DMS79 (cell line): ENCODE results near the gene GAB2.
"Not testable (repeated sequence)": the region's sequence is repeated elsewhere in the genome, so short reads cannot be mapped to it uniquely, and the experiment has no call there.

Experiments
- DNase-seq: peaks from one replicate; lab custom pipeline; 2025; lab: John Stamatoyannopoulos, UW

GAB2 gene

DNA sequence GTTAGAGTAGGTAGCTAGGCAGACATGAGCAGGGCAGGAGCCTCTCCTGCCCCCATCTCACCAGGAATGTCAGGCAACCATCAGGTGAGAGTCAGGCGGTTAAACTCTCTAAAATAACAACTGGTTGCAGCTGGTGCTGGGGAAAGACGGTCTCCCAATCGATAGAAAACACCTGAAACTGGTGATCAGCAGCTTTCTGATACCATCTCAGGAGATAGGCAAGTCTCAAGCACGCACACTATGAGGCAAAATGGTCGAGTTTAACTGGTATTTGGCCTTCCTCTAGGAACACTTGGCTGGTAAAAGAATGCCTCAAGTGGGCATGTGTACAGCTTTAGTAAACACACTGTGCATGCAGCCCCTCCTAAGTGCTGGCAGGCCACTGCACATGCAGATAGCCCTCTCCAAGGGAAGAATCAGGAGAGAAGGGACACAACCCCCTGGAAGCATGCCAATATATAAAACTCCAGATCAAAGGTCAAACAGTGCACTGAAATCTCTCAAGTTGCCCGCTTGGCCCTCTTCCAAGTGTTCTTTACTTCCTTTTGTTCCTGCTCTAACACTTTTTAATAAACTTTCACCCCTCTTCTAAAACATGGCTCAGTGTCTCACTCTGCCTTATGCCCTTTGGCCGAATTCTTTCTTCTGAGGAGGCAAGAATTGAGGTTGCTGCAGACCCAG lies 140.2 kb downstream of the GAB2 start:
- peak; percentile 92 for DNase-seq

DNA sequence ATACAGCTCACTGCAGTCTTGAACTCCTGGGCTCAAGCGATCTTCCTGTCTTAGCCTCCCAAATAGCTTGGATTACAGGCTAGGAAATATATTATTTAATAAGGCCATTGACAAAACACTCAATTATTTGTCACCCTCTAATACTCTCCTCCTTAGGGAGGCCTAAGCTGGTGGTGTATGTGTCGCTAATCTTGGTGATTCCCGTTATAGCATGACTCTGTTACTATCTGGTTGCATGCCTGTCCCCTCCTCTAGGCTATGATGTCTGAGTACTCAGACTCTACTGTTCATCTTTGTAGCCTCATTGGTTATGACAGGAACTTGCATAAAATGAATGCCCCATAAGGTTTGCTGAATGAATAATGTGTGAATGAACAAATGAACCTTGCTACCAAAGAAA lies 141.3 kb downstream of the GAB2 start:
- DNase-seq = no peak

DNA sequence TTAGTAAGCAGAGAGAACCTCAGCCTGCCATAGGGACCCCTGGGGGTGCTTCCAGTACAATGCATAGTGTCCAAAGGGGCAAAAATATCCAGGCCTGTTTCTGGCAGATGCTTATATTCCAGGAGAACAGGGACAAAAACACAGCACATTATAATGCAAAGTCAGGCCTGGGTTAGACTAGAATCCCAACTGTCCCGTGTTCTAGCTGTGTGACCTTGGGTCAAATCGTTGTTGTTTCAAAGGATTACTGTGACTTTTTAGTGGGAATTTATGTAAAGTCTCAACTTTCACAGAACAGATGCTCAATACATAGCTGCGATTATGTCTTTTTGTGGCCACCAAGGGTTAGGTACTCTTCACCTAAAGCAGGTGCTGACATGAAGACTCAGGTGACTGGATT lies 142.9 kb downstream of the GAB2 start:
- DNase-seq = peak; percentile 38

DNA sequence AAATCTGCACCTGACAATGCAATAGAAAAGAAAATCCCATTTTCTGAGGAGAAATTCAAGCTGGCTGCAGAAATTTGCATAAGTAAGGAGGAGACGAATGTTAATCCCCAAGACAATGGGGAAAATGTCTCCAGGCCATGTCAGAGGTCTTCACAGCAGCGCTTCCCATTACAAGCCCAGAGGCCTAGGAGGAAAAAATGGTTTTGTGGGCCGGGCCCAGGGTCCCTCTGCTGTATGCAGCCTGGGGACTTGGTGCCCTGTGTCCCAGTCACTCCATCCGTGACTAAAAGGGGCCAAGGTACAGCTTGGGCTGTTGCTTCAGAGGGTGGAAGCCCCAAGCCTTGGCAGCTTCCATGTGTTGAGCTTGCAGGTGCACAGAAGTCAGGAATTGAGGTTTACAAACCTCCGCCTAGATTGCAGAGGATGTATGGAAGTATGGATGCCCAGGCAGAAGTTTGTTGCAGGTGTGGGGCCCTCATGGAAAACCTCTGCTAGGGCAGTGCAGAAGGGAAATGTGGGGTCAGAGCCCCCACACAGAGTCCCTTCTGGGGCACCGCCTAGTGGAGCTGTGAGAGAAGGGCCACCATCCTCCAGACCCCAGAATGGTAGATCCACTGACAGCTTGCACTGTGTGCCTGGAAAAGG lies 144.9 kb downstream of the GAB2 start:
- DNase-seq = not testable (repeated sequence)

DNA sequence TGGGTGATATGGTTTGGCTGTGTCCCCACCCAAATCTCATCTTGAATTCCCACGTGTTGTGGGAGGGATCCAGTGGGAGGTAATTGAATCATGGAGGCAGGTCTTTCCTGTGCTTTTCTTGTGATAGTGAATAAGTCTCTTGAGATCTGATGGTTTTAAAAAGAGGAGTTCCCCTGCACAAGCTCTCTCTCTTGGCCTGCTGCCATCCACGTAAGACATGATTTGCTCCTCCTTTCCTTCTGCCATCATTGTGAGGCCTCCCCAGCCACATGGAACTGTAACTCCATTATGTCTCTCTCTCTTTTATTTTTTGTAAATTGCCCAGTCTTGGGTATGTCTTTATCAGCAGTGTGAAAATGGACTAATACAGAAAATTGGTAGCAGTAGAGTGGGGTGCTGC lies 145.8 kb downstream of the GAB2 start:
- not testable (repeated sequence) for DNase-seq

DNA sequence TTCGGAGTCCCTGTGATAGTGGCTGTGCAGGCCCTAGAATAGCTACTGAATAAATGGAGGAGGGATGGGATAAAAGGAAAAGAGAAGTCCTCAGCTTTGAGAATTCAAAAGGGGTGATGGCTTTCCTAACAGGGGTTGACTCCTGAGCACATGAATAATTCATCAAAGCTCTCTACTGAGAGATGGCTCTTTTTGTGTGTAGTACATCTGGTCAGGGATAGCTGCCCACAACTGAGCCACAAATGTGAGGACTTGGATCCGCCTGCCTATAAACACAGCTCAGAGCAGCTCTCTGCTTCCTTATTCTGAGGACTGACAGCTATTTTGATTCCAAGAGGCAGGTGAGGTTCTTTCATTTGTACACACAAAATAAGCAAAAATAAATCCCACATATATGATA lies 146.6 kb downstream of the GAB2 start:
- DNase-seq = no peak

DNA sequence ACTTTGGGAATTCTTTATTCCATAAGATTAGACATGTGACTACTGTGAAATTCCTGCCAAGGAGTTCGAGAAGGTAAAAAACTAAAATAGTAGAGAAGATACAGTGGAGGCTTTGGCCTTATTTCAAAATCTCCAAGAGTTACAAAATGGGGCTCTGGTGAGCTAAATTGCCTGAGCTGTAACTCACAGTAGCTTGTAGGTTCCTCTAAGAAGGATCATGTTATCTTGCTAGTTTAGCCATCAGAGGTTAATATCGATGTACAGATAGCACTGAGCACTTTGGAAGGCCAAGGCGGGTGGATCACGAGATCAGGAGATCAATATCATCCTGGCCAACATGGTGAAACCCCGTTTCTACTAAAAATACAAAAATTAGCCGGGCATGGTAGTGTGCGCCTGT lies 147.8 kb downstream of the GAB2 start:
- no peak for DNase-seq

DNA sequence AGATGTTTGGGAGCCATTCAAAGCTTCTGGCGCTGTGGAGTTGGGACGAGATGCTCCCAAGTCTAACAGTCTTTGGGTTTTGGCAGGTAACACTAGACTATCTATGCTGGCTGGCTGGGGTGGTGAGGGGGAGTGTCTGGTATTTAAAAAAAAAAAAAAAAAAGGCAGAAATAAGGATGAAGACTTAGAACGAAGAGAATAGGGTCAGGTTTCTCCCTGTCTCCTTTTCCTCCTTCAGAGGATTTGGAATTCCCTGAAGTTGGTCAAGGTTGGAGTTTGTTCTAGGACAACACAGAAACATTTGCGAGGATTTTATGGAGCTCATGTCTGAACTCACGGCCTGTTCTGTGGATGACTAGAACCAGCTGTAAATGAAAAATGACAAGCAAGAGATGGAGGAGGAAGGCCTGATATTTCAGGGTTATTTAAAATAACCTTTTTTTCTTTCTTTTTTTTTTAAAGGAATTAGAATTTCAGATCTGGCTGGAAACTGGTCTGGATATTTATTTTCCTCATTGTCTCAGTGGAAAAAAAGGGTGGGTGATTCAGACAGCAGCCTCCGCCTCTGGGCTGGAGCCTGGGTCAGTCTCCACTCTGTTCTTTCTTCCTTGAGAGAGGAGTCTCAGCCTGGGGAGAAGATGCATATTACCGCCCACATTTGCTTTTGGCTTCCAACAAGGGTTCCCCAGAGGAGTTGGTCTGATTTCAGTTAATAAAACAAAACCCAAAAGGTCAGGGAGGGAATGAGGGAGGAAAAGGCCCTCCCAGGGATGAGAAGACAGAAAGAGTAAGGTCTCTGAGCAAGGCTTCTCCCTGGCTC lies 148.8 kb downstream of the GAB2 start:
- no peak for DNase-seq

DNA sequence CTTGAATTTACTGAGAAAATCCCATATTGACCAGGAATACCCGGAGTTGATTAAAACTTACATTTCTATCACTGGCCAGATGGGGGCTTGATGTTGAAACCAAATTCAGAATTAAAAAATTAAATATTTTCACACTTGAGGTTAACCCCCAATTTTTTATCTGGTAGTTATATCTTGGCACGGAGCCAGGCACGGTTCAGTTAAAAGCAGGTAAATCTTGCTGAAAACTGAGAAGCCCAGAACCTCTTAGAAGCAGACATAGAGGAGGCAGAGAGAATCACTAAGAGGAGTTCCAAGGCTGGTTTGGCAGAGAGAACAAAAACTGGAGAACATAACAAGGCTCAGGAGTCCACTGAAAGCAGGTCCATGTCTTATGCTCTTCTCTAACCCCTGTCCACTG lies 151.2 kb downstream of the GAB2 start:
- DNase-seq = peak; percentile 74

DNA sequence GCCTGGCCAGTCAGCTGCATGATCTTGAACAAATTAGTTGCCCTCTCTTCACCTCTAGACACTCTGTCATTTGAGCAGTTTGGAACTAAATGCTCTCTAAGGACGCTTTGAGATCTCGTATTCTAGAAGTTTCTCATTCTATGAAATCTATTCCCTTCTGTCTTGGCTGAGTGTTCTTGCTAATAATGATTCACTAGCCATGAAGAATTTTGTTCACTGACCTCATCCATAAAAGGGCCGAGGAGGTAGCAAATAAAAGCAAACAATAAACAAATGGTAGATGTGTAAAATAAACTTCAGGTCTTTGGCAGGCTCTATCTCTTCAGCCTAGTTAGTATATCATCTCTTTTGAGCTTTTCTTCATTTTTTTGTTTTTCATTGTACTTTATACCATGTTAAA lies 152.3 kb downstream of the GAB2 start:
- DNase-seq = no peak

DNA sequence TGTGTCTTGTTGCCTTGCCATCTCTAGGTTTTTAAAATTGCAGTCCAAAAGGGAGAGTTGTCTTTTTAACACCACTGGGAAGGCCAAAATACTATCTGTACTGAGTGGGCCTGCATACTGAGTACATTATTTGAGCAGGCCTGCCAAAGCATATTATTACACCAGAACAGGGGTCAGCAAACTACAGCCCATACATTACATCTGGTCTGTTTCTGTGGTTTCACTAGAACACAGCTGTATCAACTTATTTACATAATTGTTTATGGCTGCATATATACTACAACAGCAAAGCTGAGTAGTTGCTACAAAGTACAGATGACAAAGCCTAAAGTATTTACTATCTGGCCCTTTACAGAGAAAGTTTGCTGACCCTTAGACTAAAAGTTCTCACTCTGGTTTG lies 154.9 kb downstream of the GAB2 start:
- DNase-seq = no peak

DNA sequence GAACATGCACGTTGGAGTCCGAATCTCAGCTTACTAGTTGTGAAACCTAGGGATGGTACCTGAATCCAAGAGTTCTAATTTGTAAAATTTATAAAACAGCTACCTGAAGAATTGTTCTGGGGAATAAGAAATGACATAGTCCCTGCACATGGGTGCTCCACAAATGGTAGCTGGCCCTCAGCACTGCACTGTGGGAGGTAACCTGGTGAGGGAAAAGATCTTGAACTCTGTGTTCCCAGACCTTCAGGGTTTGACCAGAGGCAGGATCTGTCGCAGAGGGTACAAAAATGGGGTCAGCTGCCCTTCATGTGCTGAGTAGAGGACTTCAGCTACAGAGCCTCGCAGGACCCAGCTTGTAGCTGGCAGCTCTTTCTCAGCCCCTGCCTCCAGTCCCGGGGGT lies 155.4 kb downstream of the GAB2 start:
- DNase-seq = no peak

DNA sequence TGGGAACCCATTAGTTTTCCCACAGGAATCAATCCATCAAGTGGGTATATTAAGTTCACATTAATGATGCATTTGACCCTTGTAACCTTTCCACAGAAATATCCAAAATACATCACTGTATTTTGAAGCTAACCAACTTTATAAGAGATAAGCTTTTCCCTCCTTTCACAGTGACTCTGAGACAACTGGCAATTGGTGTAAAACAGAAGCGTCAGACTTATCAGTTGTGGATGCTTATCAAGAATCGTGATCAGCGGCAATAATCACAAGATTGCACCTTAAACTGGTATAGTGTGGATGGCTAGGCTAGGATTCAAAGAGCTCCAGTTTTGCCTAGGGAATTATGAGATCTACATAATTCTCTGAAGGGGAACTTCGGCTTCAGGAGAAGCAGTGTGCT lies 155.8 kb downstream of the GAB2 start:
- DNase-seq = no peak

DNA sequence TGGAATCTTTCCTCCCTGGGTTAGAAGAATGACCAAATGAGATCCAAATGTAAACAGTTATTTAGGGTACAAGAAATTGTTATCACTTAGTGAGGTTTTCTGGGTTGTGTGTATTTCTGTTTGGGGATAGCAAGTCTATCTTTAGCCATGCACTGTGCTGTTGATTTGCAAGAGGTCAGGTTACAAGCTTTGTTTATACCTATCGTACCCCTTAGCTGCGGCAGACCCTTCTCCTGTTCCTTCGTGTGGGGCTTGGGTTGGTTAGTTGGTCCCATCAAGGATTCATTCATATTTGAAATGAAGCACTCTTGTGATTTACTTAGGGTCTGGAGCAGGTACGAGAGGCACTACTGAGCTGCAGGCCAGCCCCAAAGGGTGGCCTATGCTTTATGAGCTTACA lies 156.3 kb downstream of the GAB2 start:
- peak; percentile 45 for DNase-seq

DNA sequence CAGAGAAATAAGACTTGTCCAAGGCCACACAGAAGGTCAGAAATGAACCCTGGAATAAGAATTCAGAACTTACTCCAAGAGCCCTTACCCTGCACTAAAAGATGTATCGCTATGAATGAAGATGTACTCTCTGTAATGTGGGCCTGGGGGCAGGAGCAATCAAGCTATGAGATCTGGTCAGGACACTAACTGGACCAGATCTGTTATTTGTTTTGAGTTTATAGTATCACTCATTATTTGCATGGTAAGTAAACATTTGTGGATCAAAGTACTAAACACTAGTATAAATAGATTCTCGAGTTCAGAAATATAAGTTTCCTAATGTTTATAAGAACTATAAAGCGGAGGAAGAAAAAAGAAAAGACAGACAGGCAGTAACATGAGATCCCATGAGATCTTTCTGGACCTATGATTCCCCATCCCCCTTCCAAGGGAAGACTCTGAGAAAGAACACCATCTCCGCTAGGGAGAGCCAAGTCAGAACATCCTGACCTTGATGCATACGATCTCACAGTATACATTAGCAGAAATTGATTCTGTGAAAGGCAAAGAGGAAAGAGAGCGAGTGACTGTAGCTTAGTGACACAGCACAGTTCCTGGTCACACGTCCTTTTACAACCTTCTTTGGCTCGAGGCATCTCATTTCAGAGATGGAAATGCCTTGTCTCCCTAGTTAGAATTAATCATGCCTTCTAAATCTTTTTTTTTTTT lies 157.7 kb downstream of the GAB2 start:
- DNase-seq = no peak

DNA sequence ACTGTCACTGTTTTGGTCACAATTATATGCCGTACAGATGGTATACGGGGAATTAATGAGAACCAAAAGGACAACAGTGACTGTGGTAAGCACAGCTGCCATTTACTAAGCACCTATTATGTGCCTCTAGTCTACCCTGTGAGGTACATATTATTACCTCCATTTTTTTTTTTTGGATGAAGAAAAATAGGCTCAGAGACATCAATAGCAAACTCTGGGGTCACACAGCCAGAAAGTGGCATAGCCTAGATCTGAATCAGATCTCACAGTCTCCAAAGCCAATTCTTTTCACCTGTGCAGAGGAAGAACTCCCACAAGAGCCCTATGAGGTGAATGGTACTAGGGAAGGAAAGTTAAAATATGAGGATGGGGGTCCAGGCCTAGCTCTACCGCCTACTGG lies 160.0 kb downstream of the GAB2 start:
- no peak for DNase-seq

DNA sequence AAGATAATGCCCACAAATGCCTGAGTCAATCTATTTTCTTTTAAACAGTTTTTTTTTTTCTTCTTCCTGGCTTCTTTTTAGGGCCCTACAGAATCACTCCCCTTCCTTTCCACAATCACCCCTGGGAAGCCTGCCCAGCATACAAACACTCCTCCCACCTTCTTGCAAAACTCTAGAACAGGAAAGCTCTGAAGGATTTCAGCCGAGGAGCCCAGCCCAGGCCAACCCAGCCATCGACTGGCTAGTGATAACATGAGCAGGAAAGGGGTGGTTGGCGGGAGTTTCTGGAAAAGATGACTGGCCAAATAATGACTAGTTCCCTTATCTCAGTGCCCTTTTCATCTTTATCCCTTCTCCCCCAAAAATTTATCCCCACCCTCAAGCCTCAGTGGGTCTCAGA lies 160.7 kb downstream of the GAB2 start:
- DNase-seq = no peak

DNA sequence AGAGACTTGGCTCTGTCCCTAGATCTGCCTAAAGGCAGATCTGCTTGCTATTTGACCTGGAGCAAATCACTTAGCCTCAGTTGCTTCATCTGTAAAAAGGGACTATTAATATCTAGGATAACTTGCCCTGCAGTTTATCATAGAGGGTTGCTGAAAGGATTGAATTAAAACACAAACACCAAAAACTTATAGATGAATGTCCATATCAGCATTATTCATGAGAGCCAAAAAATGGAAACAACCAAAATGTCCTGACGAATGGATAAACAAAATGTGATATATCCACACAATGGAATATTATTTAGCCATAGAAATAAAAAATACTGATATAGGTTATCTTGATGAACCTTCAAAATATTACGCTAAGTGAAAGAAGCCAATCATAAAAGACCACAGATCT lies 161.7 kb downstream of the GAB2 start:
- DNase-seq = no peak

DNA sequence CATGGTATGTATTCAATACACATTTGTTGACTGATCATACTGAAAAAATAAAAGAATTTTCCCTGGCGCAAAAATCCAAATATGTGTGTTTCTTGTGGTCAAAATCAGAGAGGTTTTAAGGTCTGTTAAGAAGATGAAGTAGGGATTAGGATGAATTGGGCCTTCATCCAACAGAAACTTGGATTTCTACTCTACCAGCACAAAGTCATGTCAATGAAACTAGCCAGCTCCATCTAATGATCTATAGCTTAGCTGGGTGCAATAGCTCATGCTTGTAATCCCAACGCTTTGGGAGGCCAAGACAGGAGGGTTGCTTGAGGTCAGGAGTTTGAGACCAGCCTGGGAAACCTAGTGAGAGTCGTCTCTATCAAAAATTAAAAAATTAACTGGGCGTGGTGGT lies 163.4 kb downstream of the GAB2 start:
- DNase-seq = no peak

DNA sequence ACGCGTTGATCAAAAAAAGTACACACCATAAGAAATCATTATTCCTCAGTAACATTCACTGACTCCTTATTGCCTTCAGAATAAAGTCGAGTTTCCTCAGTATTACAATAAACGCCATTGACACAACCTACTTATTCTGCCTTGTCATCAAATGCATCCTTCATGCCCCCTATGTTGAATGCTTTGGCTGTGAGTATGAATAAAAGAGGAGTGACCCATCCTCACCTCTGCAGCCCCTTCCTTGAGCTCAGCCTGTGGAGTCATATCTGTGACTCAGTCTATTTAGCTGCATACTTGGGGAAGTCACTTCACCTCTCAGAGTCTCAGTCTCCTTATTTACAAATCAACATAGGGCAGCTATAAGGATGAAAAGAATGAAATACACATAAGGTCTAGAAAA lies 163.8 kb downstream of the GAB2 start:
- DNase-seq = no peak

DNA sequence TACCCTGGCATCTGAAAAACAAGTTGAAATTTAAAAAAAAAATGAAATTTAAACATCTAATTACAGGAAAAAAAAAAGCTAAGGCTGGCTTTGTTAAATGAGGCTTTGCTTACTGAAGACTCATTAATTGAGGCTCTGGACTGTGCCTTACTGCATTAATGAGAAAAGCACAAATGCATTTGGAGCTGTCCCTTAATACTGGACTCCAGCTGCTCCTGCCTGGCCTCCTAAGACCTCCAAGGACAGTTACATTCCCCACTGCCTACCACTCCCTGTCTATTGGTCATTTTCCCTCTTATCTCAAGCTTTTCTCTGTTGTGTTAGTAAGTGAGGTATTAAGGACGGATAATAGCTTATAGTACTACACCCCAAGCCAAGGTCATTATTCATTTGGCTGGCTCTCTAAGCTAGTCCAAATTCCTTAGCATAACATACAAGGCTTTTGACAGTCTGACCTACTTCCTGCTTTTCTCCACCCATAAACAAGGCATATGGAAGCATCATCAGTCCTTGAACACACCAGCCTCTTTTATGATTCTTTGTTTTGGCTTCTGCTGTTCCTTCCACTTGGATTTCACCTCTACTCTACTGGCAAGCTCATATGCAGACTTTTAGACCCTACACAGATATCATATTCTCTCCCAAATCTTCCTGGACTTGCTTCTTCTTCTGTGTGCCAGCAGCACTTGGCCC lies 166.4 kb downstream of the GAB2 start:
- no peak for DNase-seq

DNA sequence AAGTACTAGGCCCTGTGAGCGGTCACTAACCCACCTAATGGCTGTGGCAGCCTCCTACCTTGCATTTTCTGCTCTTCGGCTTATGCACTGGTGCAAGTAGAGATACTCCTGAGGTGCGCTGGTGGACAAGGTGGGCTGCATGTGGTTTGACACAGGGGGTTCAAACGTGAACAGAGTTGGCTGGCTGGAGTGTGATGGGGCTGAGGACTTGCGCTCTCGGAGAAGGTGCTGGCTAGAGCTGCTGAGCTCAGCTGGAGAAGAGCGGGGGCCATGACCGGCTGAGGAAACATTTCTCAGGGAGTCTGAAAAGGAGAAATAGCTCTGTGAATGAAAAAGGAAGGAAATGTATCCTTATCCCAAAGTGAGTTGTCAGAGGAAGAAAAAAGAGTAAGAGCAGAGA lies 167.5 kb downstream of the GAB2 start:
- DNase-seq = no peak
